Activated CD4-positive, alpha-beta T cell treated with anti-CD3 and anti-CD28 coated beads, Interleukin-2, amount 50 U/mL, for 4 hours (primary cell): ENCODE measurements around the gene PPM1K.
"Not testable (repeated sequence)": the region's sequence is repeated elsewhere in the genome, so short reads cannot be mapped to it uniquely, and the experiment has no call there.

Experiments
- DNase-seq, 2 experiments: peaks; one replicate each; pipeline ENCODE4 v3.0.0-alpha.2; 2020

PPM1K gene

GRCh38 chr4:88284439-88285234 lies at the start of gene PPM1K:
Gene PPM1K, minus strand, starts transcription at chr4:88284561. Its CDS starts 5,978 bp downstream, at chr4:88278583.
- DNase-seq, result peak; percentile 98 to 99

- no peak for DNase-seq
Observed at GRCh38 chr4:88333741-88334405, 49.5 kb upstream of the PPM1K start.

GRCh38 chr4:88327665-88328064 lies 43.3 kb upstream of the PPM1K start:
- DNase-seq, result no peak

- no peak for DNase-seq
Observed at GRCh38 chr4:88320780-88321373, 36.5 kb upstream of the PPM1K start.

- DNase-seq, result no peak
Observed at GRCh38 chr4:88320224-88320779, 35.9 kb upstream of the PPM1K start.

- DNase-seq, result no peak
Observed at GRCh38 chr4:88318751-88319350, 34.5 kb upstream of the PPM1K start.

GRCh38 chr4:88315460-88316017 lies 31.2 kb upstream of the PPM1K start:
- DNase-seq, result no peak

GRCh38 chr4:88313088-88313624 lies 28.8 kb upstream of the PPM1K start:
- DNase-seq, result not testable (repeated sequence)

- no peak for DNase-seq
Observed at GRCh38 chr4:88308587-88308986, 24.2 kb upstream of the PPM1K start.

- DNase-seq, result no peak
Observed at GRCh38 chr4:88297725-88298454, 13.5 kb upstream of the PPM1K start.

GRCh38 chr4:88297212-88297516 lies 12.8 kb upstream of the PPM1K start:
- no peak for DNase-seq

- no peak for DNase-seq
Observed at GRCh38 chr4:88296413-88297211, 12.3 kb upstream of the PPM1K start.

GRCh38 chr4:88295656-88296055 lies 11.3 kb upstream of the PPM1K start:
- DNase-seq, result no peak

- no peak for DNase-seq
Observed at GRCh38 chr4:88291003-88291402, 6.6 kb upstream of the PPM1K start.

GRCh38 chr4:88286897-88287296 lies 2.5 kb upstream of the PPM1K start:
- no peak for DNase-seq

GRCh38 chr4:88285235-88285653 lies 883 bp upstream of the PPM1K start:
- no peak for DNase-seq

- DNase-seq, result peak; percentile 45 to 54
Observed at GRCh38 chr4:88283661-88284438, 511 bp downstream of the PPM1K start.

- no peak for DNase-seq
Observed at GRCh38 chr4:88280228-88280795, 4.0 kb downstream of the PPM1K start.

GRCh38 chr4:88277711-88278225 lies 6.6 kb downstream of the PPM1K start:
- DNase-seq, result no peak
